A549 treated with dexamethasone at 1 μM for 4 hours (cell line): Measurements from ENCODE around the gene PARVG. TPM values are rescaled to one million over a fixed set of nuclear protein-coding genes. Genes with fewer than 3 reads are reported as not detected.

Experiments
- total RNA-seq: library from RNA; stranded (reverse); fragments of 200-300 nt; extraction: Qiagen RNA extraction; gene quantifications from 5 replicates; pipeline ENCODE4 v1.2.3, GENCODE V29; 2022

The PARVG gene, protein sequence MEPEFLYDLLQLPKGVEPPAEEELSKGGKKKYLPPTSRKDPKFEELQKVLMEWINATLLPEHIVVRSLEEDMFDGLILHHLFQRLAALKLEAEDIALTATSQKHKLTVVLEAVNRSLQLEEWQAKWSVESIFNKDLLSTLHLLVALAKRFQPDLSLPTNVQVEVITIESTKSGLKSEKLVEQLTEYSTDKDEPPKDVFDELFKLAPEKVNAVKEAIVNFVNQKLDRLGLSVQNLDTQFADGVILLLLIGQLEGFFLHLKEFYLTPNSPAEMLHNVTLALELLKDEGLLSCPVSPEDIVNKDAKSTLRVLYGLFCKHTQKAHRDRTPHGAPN
- not detected in 5 replicates for total RNA-seq

DNA sequence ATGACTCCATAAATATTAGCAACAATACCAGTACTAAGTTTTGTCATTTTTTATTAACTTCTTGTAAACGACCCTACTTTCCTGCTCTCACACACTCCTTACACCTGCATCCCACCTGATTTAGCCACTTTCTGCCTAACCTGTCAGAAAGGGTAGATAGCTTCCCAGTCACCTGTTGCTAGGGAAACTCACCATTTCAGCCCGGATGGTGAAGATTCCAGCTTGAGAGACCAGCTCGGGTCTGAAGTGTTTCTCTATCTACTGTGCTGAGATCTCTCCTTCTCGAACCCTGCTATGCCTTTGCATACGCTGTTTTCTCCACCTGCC is at the start of gene PARVG:
Gene PARVG (plus strand): TSS at position 220 of the 327 bp plus-strand sequence. CDS start 2,405 bp downstream, outside the sequence.

Other genes with a start within 250 kb of the PARVG start
- gene SAMM50, start 225.5 kb upstream of the PARVG start, total RNA-seq, result 43.0 to 48.9 TPM (median 46.6 TPM) in 5 replicates
- gene PARVB, start 156.6 kb upstream of the PARVG start, total RNA-seq, result 37.0 to 44.1 TPM (median 41.7 TPM) in 5 replicates
- gene SHISAL1, start 132.0 kb downstream of the PARVG start, total RNA-seq, result 2.5 to 3.1 TPM (median 2.9 TPM) in 5 replicates